Testis (tissue), 2 donors: ENCODE measurements around the gene ELK4.

Experiments used
- POLR2A ChIP-seq: fragments of 450-650 bp; IDR thresholded peaks from one replicate; pipeline ENCODE4 v1.6.1; 2017; ENCODE audit warnings: antibody characterized with exemption, mild to moderate bottlenecking, moderate library complexity
- TF ChIP-seq, protein P1 (sequence below), 3 experiments: fragments of 450-650 bp in 2 of 3; fragments of 200-600 bp in 1 of 3; sonication (generic) in 1 of 3; IDR thresholded peaks; one replicate each; pipeline ENCODE4 v1.5.1; 2016 to 2019; ENCODE audit warnings: antibody characterized with exemption in 3 of 3, mild to moderate bottlenecking in 2 of 3, moderate library complexity in 1 of 3

DNA sequence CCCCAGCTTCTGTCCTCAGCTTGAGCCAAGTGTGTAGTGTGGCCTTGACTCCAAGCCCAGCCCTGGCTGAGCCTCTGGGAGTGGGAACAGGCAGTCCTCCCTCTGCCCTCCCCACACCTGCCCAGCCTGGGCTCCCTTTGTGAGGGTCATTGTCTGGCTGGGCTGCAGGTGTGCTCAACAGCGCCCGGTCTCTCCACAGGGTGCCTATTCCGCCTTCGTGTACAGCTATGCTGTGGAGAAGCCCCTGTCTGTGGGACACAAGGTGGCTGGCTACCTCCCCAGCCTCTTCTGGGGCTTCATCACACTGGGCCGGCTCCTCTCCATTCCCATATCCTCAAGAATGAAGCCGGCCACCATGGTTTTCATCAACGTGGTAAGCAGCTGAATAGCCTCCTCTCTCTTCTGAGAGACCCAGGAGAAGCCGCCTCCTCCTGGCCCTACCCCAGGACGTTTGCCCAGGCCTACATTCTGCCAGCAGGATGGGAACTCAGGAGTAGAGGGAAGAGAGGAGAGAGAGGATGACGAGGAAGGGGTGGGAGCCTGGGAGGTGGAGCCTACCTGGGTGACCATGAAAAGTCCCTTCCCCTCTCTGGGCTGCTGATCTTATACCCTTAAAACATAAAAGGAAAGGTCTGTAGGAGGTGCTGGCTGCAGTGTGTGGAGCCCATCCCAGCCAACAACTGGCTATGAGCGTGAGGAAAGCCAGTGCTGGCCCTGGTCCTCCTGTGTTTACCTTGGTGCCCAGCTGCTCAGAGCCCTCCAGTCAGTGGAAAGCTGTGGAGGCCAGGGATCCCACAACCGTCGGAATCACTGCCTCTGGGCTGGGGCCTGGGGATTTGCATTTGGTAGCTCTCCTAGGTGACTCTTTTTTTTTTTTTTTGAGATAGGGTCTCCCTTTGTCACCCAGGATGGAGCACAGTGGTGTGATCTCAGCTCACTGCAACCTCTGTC is 45.7 kb downstream of the ELK4 start:
- TF ChIP-seq POLR2A: no peak
- TF ChIP-seq, protein P1, sequence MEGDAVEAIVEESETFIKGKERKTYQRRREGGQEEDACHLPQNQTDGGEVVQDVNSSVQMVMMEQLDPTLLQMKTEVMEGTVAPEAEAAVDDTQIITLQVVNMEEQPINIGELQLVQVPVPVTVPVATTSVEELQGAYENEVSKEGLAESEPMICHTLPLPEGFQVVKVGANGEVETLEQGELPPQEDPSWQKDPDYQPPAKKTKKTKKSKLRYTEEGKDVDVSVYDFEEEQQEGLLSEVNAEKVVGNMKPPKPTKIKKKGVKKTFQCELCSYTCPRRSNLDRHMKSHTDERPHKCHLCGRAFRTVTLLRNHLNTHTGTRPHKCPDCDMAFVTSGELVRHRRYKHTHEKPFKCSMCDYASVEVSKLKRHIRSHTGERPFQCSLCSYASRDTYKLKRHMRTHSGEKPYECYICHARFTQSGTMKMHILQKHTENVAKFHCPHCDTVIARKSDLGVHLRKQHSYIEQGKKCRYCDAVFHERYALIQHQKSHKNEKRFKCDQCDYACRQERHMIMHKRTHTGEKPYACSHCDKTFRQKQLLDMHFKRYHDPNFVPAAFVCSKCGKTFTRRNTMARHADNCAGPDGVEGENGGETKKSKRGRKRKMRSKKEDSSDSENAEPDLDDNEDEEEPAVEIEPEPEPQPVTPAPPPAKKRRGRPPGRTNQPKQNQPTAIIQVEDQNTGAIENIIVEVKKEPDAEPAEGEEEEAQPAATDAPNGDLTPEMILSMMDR (IDR thresholded peaks at IDR 0.05): no peak
